ENCODE results near the gene ERN1.

Gene ERN1

DNA sequence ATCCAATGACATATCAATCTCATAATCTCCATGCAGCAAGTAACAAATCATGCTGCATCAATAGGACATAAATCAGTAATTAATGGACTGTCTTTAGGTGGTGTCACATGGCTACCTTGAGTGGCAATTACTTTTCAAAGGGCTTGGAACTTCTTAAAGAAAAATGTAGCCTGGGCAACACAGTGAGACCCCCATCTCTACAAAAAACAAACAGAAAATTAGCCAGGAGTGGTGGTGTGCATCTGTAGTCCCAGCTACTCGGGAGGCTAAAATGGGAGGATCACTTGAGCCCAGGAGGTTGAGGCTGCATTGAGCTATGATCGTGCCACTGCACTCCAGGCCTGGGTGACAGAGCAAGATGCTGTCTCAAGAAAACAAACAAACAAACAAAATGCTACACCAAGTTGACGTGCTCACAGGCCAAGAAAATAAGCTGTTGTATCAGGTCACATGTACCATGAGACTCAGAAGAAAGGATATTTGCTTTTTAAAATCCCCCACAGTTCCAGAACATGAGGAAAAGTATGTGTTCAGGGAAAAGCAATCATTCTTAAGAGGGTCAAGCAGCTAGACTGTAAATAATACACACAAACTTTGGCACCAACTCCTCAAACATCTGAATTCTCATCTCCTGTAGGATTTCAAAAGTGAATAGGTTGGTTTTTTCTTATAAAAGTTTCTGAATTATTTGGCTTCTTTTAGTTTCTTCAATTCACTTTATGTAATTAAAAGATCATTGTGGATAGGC is 23.8 kb upstream of the ERN1 start:
- intact Hi-C loops (cut with DNase I; ENCODE audit: low total_unique reads): loop anchor here (5.0 kb wide), 1 partner anchor 109 kb away; the partner anchor contains the start of gene TEX2
- Histone ChIP-seq H3K4me1 (peaks cover 0 to 29% (median 24%) of the 10 kb centered on the region in 4 donors), H3K27me3 (no peaks in the 10 kb centered on the region), H3K4me3 (no peak overlapping the region), H3K36me3 (peaks cover 0 to 40% (median 19%) of the 10 kb centered on the region in 3 donors), H3K27ac (peak overlapping the region in 1 of 2 donors; percentile 48), H3K9me3 (no peaks in the 10 kb centered on the region)
- TF ChIP-seq, protein P1, sequence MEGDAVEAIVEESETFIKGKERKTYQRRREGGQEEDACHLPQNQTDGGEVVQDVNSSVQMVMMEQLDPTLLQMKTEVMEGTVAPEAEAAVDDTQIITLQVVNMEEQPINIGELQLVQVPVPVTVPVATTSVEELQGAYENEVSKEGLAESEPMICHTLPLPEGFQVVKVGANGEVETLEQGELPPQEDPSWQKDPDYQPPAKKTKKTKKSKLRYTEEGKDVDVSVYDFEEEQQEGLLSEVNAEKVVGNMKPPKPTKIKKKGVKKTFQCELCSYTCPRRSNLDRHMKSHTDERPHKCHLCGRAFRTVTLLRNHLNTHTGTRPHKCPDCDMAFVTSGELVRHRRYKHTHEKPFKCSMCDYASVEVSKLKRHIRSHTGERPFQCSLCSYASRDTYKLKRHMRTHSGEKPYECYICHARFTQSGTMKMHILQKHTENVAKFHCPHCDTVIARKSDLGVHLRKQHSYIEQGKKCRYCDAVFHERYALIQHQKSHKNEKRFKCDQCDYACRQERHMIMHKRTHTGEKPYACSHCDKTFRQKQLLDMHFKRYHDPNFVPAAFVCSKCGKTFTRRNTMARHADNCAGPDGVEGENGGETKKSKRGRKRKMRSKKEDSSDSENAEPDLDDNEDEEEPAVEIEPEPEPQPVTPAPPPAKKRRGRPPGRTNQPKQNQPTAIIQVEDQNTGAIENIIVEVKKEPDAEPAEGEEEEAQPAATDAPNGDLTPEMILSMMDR (IDR thresholded peaks at IDR 0.05): no peak
- no peak for DNase-seq

DNA sequence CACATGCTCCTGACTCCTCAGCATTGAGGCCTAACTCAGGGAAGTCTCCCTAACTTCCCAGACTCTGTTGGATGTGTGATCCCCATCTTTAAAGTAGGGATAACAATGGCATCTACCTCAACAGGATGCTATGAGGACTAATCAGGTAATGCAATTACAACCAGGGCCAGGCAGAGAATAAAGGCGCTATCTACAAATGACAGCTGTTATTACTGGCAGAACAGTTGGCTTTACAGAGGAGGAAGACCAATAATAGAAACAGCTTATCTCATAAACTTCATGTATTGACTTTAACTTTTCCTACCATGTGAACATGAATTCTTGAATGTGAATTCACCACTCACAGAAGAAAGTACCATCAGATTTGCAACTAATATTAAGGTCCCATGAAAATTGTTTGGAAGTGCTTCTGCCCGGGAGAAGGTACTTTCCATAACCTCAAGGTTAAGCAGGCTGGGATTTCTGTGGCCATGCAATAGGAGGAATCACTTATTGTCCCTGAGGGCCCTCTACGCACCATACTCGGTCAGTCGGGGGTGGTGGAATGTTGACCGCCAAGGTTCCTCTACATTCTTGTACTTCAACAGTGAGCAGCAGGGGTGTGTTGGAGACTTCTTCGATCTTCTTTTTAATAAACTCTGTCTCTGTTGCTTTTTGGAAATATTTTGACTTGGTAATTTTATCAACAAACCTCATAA is 22.6 kb upstream of the ERN1 start:
- Histone ChIP-seq H3K27ac (peak overlapping the region; percentile 26 to 48), H3K9me3 (no peaks in the 10 kb centered on the region), H3K4me3 (no peak overlapping the region), H3K27me3 (no peaks in the 10 kb centered on the region), H3K4me1 (peaks cover 0 to 36% (median 31%) of the 10 kb centered on the region in 4 donors), H3K36me3 (peaks cover 0 to 46% (median 22%) of the 10 kb centered on the region in 3 donors)
- TF ChIP-seq, protein P1 (IDR thresholded peaks at IDR 0.05): no peak
- intact Hi-C loops (cut with DNase I; ENCODE audit: low total_unique reads): loop anchor here (5.0 kb wide), 1 partner anchor 110 kb away; the partner anchor contains the start of gene TEX2
- DNase-seq: no peak

DNA sequence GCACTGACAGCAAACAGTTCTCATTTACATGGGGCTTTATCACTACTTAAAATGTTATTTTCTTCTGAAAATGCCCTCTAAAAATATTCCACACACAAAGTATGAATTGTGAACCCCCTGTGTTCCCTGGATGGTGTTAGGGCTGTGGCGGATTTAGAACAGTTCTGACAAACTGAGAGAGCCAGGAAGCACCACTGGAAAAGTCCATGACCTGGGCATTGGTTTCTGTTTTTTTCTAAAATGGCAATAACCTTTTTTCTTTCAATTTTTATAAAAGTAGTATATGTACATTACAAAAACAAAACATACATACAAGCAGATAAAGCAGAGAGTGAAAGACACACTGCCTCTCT is 21.0 kb upstream of the ERN1 start:
- TF ChIP-seq, protein P1 (IDR thresholded peaks at IDR 0.05): no peak
- Histone ChIP-seq H3K27ac (no peak overlapping the region), H3K9me3 (no peaks in the 10 kb centered on the region), H3K4me3 (no peak overlapping the region), H3K36me3 (peaks cover 0 to 46% (median 22%) of the 10 kb centered on the region in 3 donors), H3K4me1 (peaks cover 0 to 38% (median 30%) of the 10 kb centered on the region in 4 donors), H3K27me3 (no peaks in the 10 kb centered on the region)
- intact Hi-C loops (cut with DNase I; ENCODE audit: low total_unique reads): loop anchor here (5.0 kb wide), 1 partner anchor 111 kb away; the partner anchor contains the start of gene TEX2
- no peak for DNase-seq

DNA sequence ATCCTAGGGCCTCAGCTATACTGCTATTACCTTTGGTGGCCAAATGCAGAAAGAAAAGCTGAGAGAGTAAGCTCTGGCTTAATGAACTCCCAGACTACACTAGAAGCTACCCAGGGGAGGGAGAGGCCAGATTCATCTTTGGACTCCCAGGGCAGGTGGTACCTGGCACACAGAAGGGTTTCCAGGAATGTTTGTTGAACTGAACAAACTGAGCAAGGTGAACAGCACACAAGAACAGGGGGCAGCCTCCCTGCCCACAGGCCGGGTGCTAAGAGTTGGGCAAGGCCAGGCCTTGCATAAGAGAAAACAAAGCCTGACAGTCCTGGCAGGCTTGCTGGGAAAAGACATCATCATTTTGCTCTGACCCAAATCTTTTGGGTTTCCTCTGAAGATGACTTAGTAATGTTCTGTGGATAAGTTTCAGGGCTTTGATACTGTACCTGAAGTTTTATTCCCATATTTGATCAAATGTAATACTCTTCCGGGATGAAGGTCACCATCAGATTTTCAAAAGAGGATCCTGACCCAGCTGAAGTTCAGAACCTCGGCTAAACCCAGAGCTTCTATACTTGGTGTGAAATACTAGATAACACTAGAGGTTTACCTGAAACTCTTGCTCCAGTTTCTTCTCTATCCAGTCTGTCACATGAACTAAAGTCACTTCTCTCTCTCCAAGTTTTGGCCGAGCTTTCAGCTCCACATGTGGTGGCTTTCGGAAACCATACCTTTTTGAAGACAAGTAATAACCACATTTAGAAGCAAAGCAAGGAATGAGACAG is 20.5 kb upstream of the ERN1 start:
- intact Hi-C loops (cut with DNase I; ENCODE audit: low total_unique reads): loop anchor here (5.0 kb wide), 1 partner anchor 112 kb away; the partner anchor contains the start of gene TEX2
- DNase-seq: peak; percentile 68 to 76
- H3K9me3 ChIP-seq: no peaks in the 10 kb centered on the region
- TF ChIP-seq, protein P1 (IDR thresholded peaks at IDR 0.05): no peak
- H3K4me3 ChIP-seq: no peak overlapping the region
- H3K27ac ChIP-seq: peak overlapping the region; percentile 32 to 43
- H3K36me3 ChIP-seq: peaks cover 0 to 46% (median 22%) of the 10 kb centered on the region in 3 donors
- H3K27me3 ChIP-seq: no peaks in the 10 kb centered on the region
- peaks cover 0 to 32% (median 25%) of the 10 kb centered on the region in 4 donors for H3K4me1 ChIP-seq

DNA sequence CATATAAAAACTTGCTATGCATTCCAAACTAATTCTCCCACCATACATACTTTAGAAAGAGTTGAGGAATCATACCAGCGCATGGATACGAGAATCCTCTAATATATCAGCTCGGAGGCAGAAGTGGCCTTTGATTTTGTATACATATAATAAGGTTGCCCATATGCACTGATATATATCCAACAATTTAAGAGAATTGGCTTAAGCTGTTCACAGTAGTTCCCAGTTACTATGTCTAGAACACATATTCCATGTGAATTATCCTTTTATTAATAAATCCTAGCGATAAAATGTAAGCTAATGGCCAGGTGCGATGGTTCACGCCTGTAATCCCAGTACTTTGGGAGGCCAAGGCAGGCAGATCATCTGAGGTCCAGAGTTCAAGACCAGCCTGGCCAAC is 19.3 kb upstream of the ERN1 start:
- H3K36me3 ChIP-seq: peaks cover 0 to 44% (median 22%) of the 10 kb centered on the region in 3 donors
- TF ChIP-seq, protein P1 (IDR thresholded peaks at IDR 0.05): no peak
- intact Hi-C loops (cut with DNase I; ENCODE audit: low total_unique reads): no loop called here
- no peak for DNase-seq
- H3K4me1 ChIP-seq: peaks cover 0 to 31% (median 25%) of the 10 kb centered on the region in 4 donors
- H3K9me3 ChIP-seq: no peaks in the 10 kb centered on the region
- no peak overlapping the region for H3K4me3 ChIP-seq
- no peaks in the 10 kb centered on the region for H3K27me3 ChIP-seq
- H3K27ac ChIP-seq: no peak overlapping the region

Measured in tibial artery (tissue), 4 donors.